OCI-LY3 (cell line): ENCODE measurements around the gene MMP28.

Experiments used
- H2AFZ ChIP-seq: fragments of 200-600, 300-600 bp; shearing (Covaris generic); 2 replicates; pipeline ENCODE4 v1.6.0; 2014; ENCODE audit warnings: antibody characterized with exemption, low read depth, low read length
- H3K27ac ChIP-seq: fragments of 200-600, 300-600 bp; sonication (generic); 2 replicates; pipeline ENCODE4 v1.5.1; 2014; ENCODE audit warnings: mild to moderate bottlenecking, low read length, moderate library complexity, mixed read lengths
- H3K27me3 ChIP-seq: fragments of 200-600, 300-600 bp; sonication (generic); 2 replicates; pipeline ENCODE4 v1.6.1; 2014; ENCODE audit warnings: low read depth, low read length, mixed read lengths
- H3K36me3 ChIP-seq: fragments of 200-600, 300-600 bp; sonication (generic); replicated peaks from 2 replicates; pipeline ENCODE3; 2014; ENCODE audit warnings: low read depth, low read length, mixed read lengths
- H3K4me1 ChIP-seq: fragments of 300-600, 200-600 bp; sonication (generic); 2 replicates; pipeline ENCODE4 v1.6.1; 2014; ENCODE audit warnings: low read length, mixed read lengths
- H3K4me2 ChIP-seq: fragments of 200-600, 300-600 bp; sonication (generic); 2 replicates; pipeline ENCODE4 v1.6.1; 2014; ENCODE audit warnings: low read length, mixed read lengths
- H3K4me3 ChIP-seq: fragments of 300-600, 200-600 bp; sonication (generic); 2 replicates; pipeline ENCODE4 v1.5.1; 2014; ENCODE audit warnings: antibody characterized with exemption, mild to moderate bottlenecking, low read length, moderate library complexity
- H3K79me2 ChIP-seq: fragments of 300-600, 200-600 bp; shearing (Covaris generic); 2 replicates; pipeline ENCODE4 v1.6.1; 2014; ENCODE audit warnings: mild to moderate bottlenecking, low read length, mixed read lengths
- H3K9ac ChIP-seq: fragments of 300-600, 200-600 bp; shearing (Covaris generic); 2 replicates; pipeline ENCODE4 v1.6.0; 2014; ENCODE audit warnings: mild to moderate bottlenecking, low read length, moderate library complexity
- H3K9me3 ChIP-seq: fragments of 200-600, 300-600 bp; shearing (Covaris generic); 2 replicates; pipeline ENCODE4 v1.6.1; 2014; ENCODE audit warnings: low read length, mixed read lengths; ENCODE audit not compliant: insufficient read depth
- H4K20me1 ChIP-seq: fragments of 200-600, 300-600 bp; sonication (generic); 2 replicates; pipeline ENCODE4 v1.6.1; 2016; ENCODE audit warnings: low read length, mixed read lengths; ENCODE audit not compliant: insufficient read depth
- EZH2phosphoT487 ChIP-seq: fragments of 200-600 bp; shearing (Covaris generic); IDR thresholded peaks from 2 replicates; pipeline ENCODE4 v1.6.1; 2018; ENCODE audit warnings: antibody characterized with exemption, mixed run types, low read depth
- TF ChIP-seq, protein P1 (sequence below): fragments of 200-600, 300-600 bp; sonication (generic); IDR thresholded peaks from 2 replicates; pipeline ENCODE4 v1.5.1; 2014; ENCODE audit warnings: antibody characterized with exemption, low read length, low read depth

The MMP28 gene

DNA sequence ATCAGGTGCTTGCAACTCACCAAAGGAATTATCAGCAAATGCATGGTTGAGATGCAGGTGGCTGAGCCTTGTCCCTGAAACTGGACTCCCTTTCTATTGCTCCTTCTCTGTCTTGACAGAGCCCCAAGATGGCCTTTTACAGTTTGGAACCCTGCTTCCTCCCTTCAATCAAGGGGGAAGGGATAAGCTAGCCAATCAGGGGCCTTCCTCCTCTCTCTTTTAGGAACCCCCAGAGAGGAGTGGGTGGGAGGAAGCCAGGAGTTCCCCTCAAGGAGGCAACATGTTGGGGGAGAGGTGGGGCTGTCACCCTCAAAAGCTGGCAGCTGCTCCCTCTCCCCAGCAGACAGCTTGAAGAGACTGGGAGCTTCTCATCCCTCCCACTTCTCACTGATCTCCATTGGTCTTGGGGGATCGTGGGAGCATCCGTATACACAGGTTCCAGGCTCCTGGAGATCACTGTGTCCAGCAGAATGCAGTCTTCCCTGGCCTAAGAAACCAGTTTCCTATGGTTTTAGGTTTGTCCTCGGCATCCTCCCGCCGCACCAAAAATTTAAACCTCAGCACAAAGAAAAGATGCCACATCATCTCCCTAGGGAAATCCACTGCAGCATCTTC lies 56.8 kb downstream of the MMP28 start:
- H3K4me2 ChIP-seq = no peak overlapping the region
- no peaks in the 10 kb centered on the region for H3K27me3 ChIP-seq
- no peak overlapping the region for H3K9ac ChIP-seq
- no peaks in the 10 kb centered on the region for H4K20me1 ChIP-seq
- no peaks in the 10 kb centered on the region for H3K4me1 ChIP-seq
- no peak for TF ChIP-seq EZH2phosphoT487
- TF ChIP-seq, protein P1, sequence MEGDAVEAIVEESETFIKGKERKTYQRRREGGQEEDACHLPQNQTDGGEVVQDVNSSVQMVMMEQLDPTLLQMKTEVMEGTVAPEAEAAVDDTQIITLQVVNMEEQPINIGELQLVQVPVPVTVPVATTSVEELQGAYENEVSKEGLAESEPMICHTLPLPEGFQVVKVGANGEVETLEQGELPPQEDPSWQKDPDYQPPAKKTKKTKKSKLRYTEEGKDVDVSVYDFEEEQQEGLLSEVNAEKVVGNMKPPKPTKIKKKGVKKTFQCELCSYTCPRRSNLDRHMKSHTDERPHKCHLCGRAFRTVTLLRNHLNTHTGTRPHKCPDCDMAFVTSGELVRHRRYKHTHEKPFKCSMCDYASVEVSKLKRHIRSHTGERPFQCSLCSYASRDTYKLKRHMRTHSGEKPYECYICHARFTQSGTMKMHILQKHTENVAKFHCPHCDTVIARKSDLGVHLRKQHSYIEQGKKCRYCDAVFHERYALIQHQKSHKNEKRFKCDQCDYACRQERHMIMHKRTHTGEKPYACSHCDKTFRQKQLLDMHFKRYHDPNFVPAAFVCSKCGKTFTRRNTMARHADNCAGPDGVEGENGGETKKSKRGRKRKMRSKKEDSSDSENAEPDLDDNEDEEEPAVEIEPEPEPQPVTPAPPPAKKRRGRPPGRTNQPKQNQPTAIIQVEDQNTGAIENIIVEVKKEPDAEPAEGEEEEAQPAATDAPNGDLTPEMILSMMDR = no peak
- no peak overlapping the region for H3K27ac ChIP-seq
- no peaks in the 10 kb centered on the region for H3K9me3 ChIP-seq
- H3K36me3 ChIP-seq = no peaks in the 10 kb centered on the region
- H3K79me2 ChIP-seq = no peaks in the 10 kb centered on the region
- no peak overlapping the region for H2AFZ ChIP-seq
- no peak overlapping the region for H3K4me3 ChIP-seq

DNA sequence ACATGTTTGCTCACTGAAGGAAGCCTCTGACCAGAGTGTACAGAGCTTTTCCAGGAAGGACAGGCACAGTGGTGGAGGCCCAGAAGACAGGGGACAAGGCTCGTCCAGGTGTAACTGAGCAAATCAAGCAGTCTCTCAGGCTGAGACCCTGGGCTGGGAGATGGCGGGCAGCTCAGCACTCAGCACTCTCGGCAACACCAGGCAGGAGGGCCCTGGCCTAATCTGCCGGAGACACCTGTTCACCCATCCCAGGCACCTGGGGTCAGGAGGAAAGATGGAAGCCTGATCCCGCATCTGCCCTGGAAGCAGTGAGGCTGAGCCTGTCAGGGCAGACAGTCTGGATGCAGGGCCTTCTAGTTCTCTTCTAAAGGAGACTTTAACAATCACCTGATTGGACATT lies 59.2 kb downstream of the MMP28 start:
- H3K27ac ChIP-seq = no peak overlapping the region

DNA sequence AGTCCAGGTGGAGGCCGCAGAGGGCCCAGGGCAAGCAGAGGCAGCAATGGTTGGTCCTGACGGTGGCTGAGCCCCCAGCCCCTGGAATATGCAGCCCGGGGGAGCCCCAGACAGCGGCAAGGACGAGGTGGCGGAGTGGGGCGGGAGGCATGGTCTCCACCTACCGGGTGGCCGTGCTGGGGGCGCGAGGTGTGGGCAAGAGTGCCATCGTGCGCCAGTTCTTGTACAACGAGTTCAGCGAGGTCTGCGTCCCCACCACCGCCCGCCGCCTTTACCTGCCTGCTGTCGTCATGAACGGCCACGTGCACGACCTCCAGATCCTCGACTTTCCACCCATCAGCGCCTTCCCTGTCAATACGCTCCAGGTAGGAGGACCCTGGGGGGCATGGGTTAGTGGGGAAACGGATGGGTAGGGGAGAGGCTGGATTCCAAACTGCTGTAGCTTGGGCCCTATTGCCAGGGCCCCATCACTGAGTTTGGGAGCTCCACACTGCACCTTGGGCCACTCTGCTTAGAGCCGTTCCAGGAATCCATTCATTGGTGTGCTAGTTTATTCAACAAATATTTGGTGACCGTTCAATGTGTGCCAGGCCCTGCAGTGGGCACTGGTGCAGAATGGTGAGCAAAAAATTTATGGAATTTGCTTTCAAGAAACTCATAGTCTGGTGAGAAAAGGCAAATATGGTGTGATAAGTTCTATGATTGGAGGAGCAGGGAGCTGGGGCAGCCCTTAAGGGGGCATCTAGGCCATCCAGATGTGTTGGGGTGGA lies 60.2 kb downstream of the MMP28 start:
- Histone ChIP-seq H3K79me2 (peaks cover 9% of the 10 kb centered on the region), H4K20me1 (no peaks in the 10 kb centered on the region), H3K27me3 (no peaks in the 10 kb centered on the region), H3K4me1 (peaks cover 14% of the 10 kb centered on the region), H2AFZ (no peak overlapping the region), H3K9ac (no peak overlapping the region), H3K36me3 (no peaks in the 10 kb centered on the region), H3K4me2 (no peak overlapping the region), H3K4me3 (no peak overlapping the region), H3K27ac (no peak overlapping the region), H3K9me3 (no peaks in the 10 kb centered on the region)
- TF ChIP-seq, protein P1 = no peak
- no peak for TF ChIP-seq EZH2phosphoT487

More for the DNA sequence above, 59.2 kb downstream of the MMP28 start:
- no peaks in the 10 kb centered on the region for H3K9me3 ChIP-seq
- H3K4me2 ChIP-seq = no peak overlapping the region
- peaks cover 6% of the 10 kb centered on the region for H3K4me1 ChIP-seq
- H3K27me3 ChIP-seq = no peaks in the 10 kb centered on the region
- no peaks in the 10 kb centered on the region for H3K36me3 ChIP-seq
- peaks cover 9% of the 10 kb centered on the region for H3K79me2 ChIP-seq
- no peaks in the 10 kb centered on the region for H4K20me1 ChIP-seq
- TF ChIP-seq, protein P1 = no peak
- no peak for TF ChIP-seq EZH2phosphoT487
- H3K9ac ChIP-seq = no peak overlapping the region
- H3K4me3 ChIP-seq = no peak overlapping the region
- no peak overlapping the region for H2AFZ ChIP-seq

DNA sequence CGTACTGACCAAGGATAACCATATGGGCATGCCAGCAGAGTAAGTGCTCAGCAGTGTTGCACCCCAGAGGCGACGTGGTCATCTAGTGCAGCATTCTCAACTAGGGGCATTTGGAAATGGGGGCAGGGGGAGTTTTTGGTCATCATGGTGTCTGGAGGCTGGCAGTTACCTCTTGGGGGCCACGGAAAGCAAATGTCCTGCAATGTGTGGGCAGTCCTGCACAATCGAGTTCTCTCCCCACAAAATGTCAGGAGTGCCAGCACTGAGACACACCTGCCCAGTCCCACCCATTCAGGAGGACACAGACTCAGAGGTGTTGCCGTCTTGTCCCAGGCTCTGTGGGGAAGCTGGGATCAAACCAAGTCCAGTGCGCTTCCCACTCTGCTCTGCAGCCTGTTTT lies 61.0 kb downstream of the MMP28 start:
- no peaks in the 10 kb centered on the region for H4K20me1 ChIP-seq
- peaks cover 14% of the 10 kb centered on the region for H3K4me1 ChIP-seq
- no peak overlapping the region for H3K9ac ChIP-seq
- TF ChIP-seq, protein P1 = no peak
- no peak for TF ChIP-seq EZH2phosphoT487
- H3K9me3 ChIP-seq = no peaks in the 10 kb centered on the region
- H3K4me3 ChIP-seq = no peak overlapping the region
- H2AFZ ChIP-seq = no peak overlapping the region
- H3K27ac ChIP-seq = no peak overlapping the region
- H3K79me2 ChIP-seq = peaks cover 9% of the 10 kb centered on the region
- no peaks in the 10 kb centered on the region for H3K27me3 ChIP-seq
- no peaks in the 10 kb centered on the region for H3K36me3 ChIP-seq
- H3K4me2 ChIP-seq = no peak overlapping the region
